Mononuclear cell (primary cell): ENCODE data around the gene ANKRD36. TPM values are rescaled to one million over a fixed set of nuclear protein-coding genes. Genes with fewer than 3 reads are reported as not detected.
A peak's percentile ranks its signal among the peaks of the same experiment; 100 is the strongest.
"Not testable (repeated sequence)": the region's sequence is repeated elsewhere in the genome, so short reads cannot be mapped to it uniquely, and the experiment has no call there.

Experiments
- H3K27me3 ChIP-seq: 2 replicates; pipeline ENCODE4 v1.6.0; 2011; ENCODE audit warnings: low read length, control low read depth; ENCODE audit not compliant: insufficient read depth
- H3K4me1 ChIP-seq: 2 replicates; pipeline ENCODE4 v1.5.1; 2011; ENCODE audit warnings: mild to moderate bottlenecking, low read length, control low read depth; ENCODE audit not compliant: insufficient read depth
- H3K4me3 ChIP-seq: 2 replicates; pipeline ENCODE4 v1.5.1; 2011; ENCODE audit warnings: mild to moderate bottlenecking, low read length, moderate library complexity
- H3K9me3 ChIP-seq: 2 replicates; pipeline ENCODE4 v1.5.1; 2011; ENCODE audit warnings: low read depth, mild to moderate bottlenecking, control low read depth, low read length
- total RNA-seq: library from RNA; depleted of rRNA; stranded (reverse); fragments of >200 nt; gene quantifications from one replicate; pipeline ENCODE4 v1.2.3, GENCODE V29; 2012

Gene ANKRD36
- total RNA-seq, 1 donor, result 61.9 TPM

- no peak overlapping the region for H3K4me3 ChIP-seq
- peaks cover 7% of the 10 kb centered on the region for H3K4me1 ChIP-seq
Measured at GRCh38 chr2:97095661-97096060, 17.3 kb upstream of the ANKRD36 start.

DNA sequence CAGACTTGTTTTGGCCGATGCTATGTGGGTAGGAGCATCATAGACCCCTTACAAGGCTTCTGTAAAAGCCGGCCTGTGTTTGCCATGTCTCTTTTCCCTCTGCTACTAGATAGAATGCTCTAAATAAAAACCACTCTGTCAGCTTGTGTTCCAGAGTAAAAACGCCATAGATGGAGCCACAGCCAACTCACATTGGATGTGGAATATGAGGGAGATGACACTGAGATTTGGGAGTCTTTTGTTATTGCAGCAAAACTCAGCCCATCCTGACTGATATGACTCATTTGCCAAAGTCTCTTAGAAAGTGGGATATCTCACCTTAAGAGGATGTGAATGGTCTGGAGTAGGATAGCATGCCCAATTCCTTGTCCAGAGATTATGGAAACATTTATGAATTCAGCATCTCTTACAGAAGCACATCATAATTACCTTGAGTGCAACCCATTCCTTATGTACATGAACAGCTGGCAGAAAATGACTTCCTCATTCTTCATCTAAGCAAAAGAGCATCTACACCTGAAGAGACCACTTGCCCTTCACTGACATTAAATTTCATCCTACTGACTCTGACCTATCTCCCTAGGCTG is 14.1 kb upstream of the ANKRD36 start:
- not testable (repeated sequence) for H3K4me3 ChIP-seq, H3K27me3 ChIP-seq, H3K9me3 ChIP-seq, H3K4me1 ChIP-seq

More at GRCh38 chr2:97095661-97096060, 17.3 kb upstream of the ANKRD36 start:
- Histone ChIP-seq H3K9me3 (no peaks in the 10 kb centered on the region), H3K27me3 (no peaks in the 10 kb centered on the region)

- not testable (repeated sequence) for H3K27me3 ChIP-seq, H3K4me1 ChIP-seq, H3K9me3 ChIP-seq, H3K4me3 ChIP-seq
Measured at GRCh38 chr2:97106878-97107277, 6.1 kb upstream of the ANKRD36 start.

DNA sequence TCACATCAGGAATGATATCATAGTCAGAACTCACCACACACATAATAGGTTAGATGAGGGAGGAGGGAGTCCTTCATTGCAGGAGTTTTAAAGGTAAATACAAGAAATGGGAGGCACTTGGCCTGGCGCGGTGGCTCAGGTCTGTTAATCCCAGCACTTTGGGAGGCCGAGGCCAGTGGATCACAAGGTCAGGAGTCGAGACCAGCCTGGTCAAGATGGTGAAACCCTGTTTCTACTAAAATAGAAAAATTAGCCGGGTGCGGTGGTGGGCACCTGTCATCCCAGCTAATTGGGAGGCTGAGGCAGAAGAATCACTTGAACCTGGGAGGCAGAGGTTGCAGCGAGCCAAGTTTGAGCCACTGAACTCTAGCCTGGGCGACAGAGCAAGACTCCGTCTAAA is 1.7 kb upstream of the ANKRD36 start:
- not testable (repeated sequence) for H3K4me1 ChIP-seq, H3K4me3 ChIP-seq, H3K27me3 ChIP-seq

GRCh38 chr2:97112320-97113049 is 468 bp upstream of the ANKRD36 start:
- peak overlapping the region; percentile 58 for H3K4me3 ChIP-seq
- H3K27me3 ChIP-seq, H3K4me1 ChIP-seq, H3K9me3 ChIP-seq: not testable (repeated sequence)

More for the DNA sequence above, 1.7 kb upstream of the ANKRD36 start:
- not testable (repeated sequence) for H3K9me3 ChIP-seq

- H3K9me3 ChIP-seq, H3K4me1 ChIP-seq, H3K27me3 ChIP-seq: not testable (repeated sequence)
- peak overlapping the region; percentile 58 for H3K4me3 ChIP-seq
Measured at GRCh38 chr2:97113882-97114255, 916 bp downstream of the ANKRD36 start.

DNA sequence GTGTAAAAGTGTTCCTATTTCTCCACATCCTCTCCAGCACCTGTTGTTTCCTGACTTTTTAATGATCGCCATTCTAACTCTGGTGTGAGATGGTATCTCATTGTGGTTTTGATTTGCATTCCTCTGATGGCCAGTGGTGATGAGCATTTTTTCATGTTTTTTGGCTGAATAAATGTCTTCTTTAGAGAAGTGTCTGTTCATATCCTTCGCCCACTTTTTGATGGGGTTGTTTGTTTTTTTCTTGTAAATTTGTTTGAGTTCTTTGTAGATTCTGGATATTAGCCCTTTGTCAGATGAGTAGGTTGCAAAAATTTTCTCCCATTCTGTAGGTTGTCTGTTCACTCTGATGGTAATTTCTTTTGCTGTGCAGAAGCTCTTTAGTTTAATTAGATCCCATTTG is 16.1 kb downstream of the ANKRD36 start:
- not testable (repeated sequence) for H3K9me3 ChIP-seq, H3K4me1 ChIP-seq, H3K4me3 ChIP-seq

DNA sequence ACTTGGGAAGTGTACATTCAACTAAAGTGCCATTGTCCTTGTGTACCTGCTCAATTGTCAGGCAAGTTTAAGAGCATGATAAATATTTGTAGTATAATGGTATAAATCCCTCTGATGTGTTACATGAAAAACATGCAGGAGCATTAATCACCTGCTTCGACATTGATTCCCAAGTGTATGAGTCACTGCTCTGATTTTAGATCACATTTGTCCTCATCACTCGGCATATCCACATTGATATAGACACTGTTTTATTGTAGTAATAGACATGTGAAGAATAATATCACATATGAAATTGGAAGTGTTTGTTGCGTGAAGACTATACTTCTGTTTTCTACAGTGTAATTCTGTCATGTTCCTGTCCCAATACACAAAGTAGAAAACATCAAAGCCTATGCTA is 31.1 kb downstream of the ANKRD36 start:
- H3K4me3 ChIP-seq, H3K9me3 ChIP-seq, H3K4me1 ChIP-seq, H3K27me3 ChIP-seq: not testable (repeated sequence)

More for the DNA sequence above, 16.1 kb downstream of the ANKRD36 start:
- H3K27me3 ChIP-seq, result not testable (repeated sequence)

DNA sequence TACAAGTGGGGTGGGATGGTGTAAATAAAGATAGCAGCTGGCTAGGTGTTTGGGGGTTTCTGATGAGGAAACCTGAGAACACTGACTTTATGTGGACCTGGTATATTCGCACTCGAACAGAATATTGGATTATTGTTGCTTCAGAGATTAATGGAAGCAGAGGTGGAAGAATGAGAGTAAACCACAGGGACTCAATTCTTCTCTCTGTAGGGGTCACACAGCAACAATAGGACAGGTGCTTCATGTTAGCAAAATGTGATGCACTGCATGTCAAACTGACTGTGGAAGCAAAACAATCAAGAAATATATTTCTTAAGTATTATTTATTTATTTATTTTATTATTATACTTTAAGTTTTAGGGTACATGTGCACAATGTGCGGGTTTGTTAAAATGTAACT is 53.6 kb downstream of the ANKRD36 start:
- not testable (repeated sequence) for H3K4me1 ChIP-seq, H3K4me3 ChIP-seq, H3K27me3 ChIP-seq, H3K9me3 ChIP-seq

DNA sequence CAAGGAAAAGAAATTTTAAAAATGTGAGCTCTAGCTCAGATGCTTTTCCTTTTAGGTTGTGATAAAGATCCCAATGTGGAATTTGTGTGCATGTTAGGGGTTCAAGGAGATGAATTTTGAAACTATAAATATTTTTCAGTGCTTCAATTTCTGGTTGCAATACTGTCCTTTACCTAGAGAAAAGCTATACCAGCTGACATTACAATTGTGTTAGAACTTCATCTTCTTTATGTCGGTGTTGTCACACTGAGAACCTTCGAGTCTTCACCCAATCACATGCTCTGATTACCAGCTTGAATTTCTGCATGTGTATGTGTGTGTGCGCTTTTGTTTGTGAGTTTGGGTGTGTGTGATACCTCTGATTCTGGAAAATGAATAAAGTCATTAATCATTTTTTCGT is 55.0 kb downstream of the ANKRD36 start:
- H3K4me3 ChIP-seq, H3K4me1 ChIP-seq, H3K9me3 ChIP-seq, H3K27me3 ChIP-seq: not testable (repeated sequence)

DNA sequence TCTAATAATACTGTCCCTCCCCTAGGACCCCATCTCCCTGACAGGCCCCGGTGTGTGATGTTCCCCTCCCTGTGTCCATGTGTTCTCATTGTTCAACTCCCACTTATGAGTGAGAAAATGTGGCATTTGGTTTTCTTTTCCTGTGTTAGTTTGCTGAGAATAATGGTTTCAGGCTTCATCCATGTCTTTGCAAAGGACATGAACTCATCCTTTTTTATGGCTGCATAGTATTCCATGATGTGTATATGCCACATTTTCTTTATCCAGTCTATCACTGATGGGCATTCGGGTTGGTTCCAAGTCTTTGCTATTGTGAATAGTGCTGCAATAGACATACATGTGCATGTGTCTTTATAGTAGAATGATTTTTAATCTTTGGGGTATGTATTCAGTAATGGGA is 55.6 kb downstream of the ANKRD36 start:
- H3K27me3 ChIP-seq, H3K9me3 ChIP-seq, H3K4me3 ChIP-seq, H3K4me1 ChIP-seq: not testable (repeated sequence)

DNA sequence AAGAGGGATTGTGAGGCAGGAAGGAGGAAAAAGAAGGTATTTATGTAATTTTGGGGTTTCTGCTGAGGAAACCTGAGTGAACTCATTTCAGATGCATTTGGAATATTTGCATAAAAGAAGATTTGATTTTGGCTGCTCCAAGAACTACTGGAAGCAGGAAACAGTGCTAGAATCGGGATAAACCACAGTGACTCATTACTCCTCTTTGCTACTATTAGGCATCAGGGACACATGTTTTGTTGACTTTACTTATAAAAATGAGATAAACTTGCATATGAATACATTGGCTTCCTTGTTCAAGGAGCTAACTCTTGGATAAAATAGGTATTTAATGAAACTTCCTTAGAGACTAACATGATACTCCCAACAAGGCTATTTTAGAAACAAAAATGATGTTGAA is 67.4 kb downstream of the ANKRD36 start:
- H3K27me3 ChIP-seq, H3K4me1 ChIP-seq, H3K9me3 ChIP-seq, H3K4me3 ChIP-seq: not testable (repeated sequence)

DNA sequence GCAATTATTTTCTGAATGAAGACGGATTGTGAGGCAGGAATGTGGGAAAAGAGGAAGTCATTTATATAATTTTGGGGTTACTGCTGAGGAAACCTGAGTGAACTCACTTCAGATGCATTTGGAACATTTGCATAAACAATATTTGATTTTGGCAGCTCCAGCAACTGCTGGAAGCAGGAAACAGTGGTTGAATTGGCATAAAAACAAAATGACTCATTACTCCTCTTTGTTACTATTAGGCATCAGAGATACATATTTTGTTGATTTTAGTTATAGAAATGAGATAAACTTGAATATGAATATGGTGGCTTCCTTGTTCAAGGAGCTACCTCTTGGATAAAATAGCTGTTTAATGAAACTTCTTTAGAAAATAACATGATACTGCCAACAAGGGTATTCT is 82.4 kb downstream of the ANKRD36 start:
- H3K4me3 ChIP-seq, H3K9me3 ChIP-seq, H3K4me1 ChIP-seq, H3K27me3 ChIP-seq: not testable (repeated sequence)

DNA sequence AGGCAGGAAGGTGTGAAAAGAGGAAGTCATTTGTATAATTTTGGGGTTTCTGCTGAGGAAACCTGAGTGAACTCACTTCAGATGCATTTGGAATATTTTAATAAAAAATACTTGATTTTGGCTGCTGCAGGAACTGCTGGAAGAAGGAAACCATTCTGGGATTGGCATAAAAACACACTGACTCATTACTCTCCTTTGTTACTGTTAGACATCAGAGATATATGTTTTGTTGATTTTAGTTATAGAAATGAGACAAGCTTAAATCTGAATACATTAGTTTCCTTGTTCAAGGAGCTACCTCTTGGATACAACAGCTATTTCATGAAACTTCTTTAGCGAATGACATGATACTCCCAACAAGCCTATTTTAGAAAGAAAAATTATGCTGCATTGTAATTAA is 84.3 kb downstream of the ANKRD36 start:
- H3K27me3 ChIP-seq, H3K4me3 ChIP-seq, H3K4me1 ChIP-seq, H3K9me3 ChIP-seq: not testable (repeated sequence)

GRCh38 chr2:97200887-97201286 is 87.9 kb downstream of the ANKRD36 start:
- not testable (repeated sequence) for H3K4me1 ChIP-seq, H3K9me3 ChIP-seq, H3K27me3 ChIP-seq, H3K4me3 ChIP-seq

DNA sequence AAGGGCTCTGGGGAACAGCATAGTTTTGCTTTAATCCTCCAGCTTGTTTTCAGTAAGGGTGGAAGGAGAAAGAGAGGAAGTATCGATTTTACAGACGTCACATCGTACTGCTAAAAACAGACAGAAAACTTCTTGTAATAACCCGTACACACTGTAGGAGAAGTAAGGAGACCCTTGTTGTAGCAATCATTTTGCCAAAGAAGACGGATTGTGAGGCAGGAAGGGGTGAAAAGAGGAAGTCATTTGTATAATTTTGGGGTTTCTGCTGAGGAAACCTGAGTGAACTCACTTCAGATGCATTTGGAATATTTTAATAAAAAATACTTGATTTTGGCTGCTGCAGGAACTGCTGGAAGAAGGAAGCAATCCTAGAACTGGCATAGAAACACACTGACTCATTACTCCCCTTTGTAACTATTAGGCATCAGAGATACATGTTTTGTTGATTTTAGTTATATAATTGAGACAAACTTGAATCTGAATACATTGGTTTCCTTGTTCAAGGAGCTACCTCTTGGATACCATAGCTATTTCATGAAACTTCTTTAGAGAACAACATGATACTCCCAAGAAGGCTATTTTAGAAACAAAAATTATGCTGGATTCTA is 89.8 kb downstream of the ANKRD36 start:
- not testable (repeated sequence) for H3K27me3 ChIP-seq, H3K4me1 ChIP-seq, H3K9me3 ChIP-seq, H3K4me3 ChIP-seq
